Effector memory CD8-positive, alpha-beta T cell (primary cell): ENCODE data around the gene TXNL1.
"Not testable (repeated sequence)": the region's sequence is repeated elsewhere in the genome, so short reads cannot be mapped to it uniquely, and the experiment has no call there.

ENCODE experiments used
- ATAC-seq: fragments of 150-1000 bp; cut with Tn5 transposase; replicated peaks from 2 replicates; pipeline ENCODE4 v1.10.0; 2021; ENCODE audit warnings: mild to moderate bottlenecking, moderate library complexity
- DNase-seq, 3 experiments: peaks; one replicate each; pipeline ENCODE4 v3.0.0; 2021
- H3K27ac Mint-ChIP-seq, 2 donors: one replicate each; pipeline ENCODE4 v1.8.0; 2022; ENCODE audit warnings: mild to moderate bottlenecking in 2 of 2, mixed read lengths in 2 of 2, moderate library complexity in 2 of 2
- H3K27me3 Mint-ChIP-seq, 2 donors: one replicate each; pipeline ENCODE4 v1.8.0; 2022; ENCODE audit warnings: mixed read lengths in 2 of 2
- H3K36me3 Mint-ChIP-seq: one replicate; pipeline ENCODE4 v1.8.0; 2022; ENCODE audit warnings: mild to moderate bottlenecking, moderate library complexity, mixed read lengths; ENCODE audit not compliant: insufficient read depth
- H3K4me1 Mint-ChIP-seq, 2 donors: one replicate each; pipeline ENCODE4 v1.8.0; 2022; ENCODE audit warnings: low read depth in 2 of 2, mixed read lengths in 2 of 2
- H3K4me3 Mint-ChIP-seq, 2 donors: one replicate each; pipeline ENCODE4 v1.8.0; 2022; ENCODE audit warnings: mild to moderate bottlenecking in 2 of 2, mixed read lengths in 2 of 2, moderate library complexity in 2 of 2
- H3K9me3 Mint-ChIP-seq, 2 donors: one replicate each; pipeline ENCODE4 v1.8.0; 2022; ENCODE audit warnings: mixed read lengths in 2 of 2

TXNL1 gene

DNA sequence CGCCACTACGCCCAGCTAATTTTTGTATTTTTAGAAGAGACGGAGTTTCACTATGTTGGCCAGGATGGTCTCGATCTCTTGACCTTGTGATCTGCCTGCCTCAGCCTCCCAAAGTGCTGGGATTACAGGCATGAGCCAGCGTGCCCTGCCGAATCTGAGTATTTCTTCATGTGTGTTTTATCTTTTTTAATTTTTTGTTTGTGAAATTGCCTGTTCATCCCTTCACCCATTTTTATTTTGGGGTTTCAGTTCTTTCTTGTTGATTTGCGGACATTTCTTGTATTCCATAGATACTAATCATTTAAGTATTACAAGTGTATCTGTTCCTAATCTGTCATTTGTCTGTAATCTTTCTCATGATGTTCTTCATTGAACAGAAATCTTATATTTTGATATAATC, 15.9 kb upstream of the TXNL1 start:
- ATAC-seq, H3K9me3 Mint-ChIP-seq, DNase-seq, H3K27me3 Mint-ChIP-seq: not testable (repeated sequence)
- Mint-ChIP-seq H3K4me1 (peaks cover 31 to 40% of the 10 kb centered on the region in 2 donors), H3K27ac (peak overlapping the region in 1 of 2 donors; percentile 77), H3K4me3 (peak overlapping the region in 1 of 2 donors; percentile 13), H3K36me3 (peaks cover 13% of the 10 kb centered on the region)

DNA sequence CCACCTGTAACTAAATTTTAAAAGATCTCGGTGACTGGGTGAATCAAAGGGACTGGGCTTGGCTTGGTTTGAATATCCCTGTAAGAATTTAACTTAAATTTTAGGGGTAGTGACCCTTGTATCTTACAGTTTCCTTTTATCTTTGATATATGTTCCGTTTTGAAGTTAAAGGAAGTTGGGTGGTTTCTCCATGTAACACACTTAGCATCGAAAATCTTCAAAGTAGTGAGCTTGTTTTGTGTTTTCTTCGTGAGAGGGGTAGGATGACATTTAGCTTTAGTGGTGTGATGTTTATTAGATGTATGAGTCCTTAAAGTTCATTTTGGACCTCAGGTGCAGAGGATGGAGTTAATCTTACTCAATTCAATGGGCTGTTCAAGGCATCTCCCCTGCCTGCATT, 14.4 kb upstream of the TXNL1 start:
- Mint-ChIP-seq H3K36me3 (peaks cover 9% of the 10 kb centered on the region), H3K27ac (peak overlapping the region; percentile 45 to 77), H3K27me3 (no peaks in the 10 kb centered on the region), H3K9me3 (peaks cover 0 to 7% of the 10 kb centered on the region in 2 donors), H3K4me3 (peak overlapping the region; percentile 52 to 94), H3K4me1 (peaks cover 29 to 35% of the 10 kb centered on the region in 2 donors)
- DNase-seq = no peak
- no peak for ATAC-seq

DNA sequence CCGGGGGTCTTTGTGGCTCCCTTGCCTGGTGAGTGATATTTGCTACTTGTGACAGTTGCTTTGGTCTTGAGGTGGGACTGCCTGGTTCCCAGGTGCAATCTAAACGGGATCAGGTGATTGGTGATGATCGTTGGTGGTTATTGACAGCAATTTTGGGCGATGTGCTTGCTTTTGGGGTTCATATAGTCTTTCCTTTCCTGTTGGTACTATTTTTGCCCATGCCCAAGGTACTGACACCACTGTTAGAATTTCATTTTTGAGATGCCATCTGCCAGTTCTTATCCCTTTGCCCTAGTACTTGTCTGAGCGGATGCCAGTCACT, 13.3 kb upstream of the TXNL1 start:
- DNase-seq (no peak), ATAC-seq (no peak)
- Mint-ChIP-seq H3K4me1 (peaks cover 35 to 36% of the 10 kb centered on the region in 2 donors), H3K36me3 (peaks cover 9% of the 10 kb centered on the region), H3K4me3 (peak overlapping the region; percentile 92 to 94), H3K27ac (peak overlapping the region; percentile 95), H3K27me3 (no peaks in the 10 kb centered on the region), H3K9me3 (peaks cover 0 to 7% of the 10 kb centered on the region in 2 donors)

DNA sequence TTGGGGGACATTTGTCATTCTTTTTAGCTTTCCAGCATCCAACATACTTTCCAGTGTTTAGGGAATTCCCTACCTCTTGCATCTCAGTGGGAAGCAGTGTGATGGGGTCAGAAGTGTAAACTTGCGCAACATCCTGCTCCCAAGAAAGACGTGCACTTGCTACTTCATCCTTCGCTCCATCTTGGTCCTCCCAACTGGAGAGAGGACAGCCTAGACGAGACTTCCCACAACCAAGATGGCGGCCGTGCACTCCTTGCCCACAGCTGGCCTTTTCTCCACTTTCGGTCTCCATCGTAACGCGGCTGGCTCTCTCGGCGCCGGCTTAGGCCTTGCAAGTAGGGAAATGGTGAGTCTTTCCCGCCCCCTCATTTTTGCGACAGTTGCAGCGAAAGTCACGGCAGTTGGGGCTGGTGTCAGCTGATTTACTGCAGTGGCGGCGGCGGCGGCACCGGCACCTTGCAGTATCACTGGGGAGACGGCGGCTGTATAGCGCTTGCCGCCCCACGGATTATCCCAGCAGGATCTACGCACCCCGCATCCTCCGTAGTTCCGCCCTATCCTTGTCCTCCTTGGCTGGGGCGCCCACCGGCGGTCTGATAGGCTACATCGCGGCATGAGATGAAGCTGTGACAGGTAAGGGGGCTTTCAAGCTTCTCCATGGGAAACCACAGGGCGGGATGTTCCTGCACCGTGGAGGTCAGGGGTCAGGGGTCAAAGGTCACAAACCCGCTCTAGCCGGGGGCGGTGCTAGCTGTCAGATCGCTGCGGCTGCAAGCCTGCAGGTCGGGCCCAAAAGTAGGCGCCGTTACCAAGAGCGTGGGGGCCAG, 12.8 kb upstream of the TXNL1 start, which contains the start of gene WDR7:
TSS of gene WDR7 (plus strand) at position 416 of the 827 bp plus-strand sequence. CDS start 21,157 bp downstream, outside the sequence.
- Mint-ChIP-seq H3K9me3 (peaks cover 0 to 7% of the 10 kb centered on the region in 2 donors), H3K4me1 (peaks cover 35 to 39% of the 10 kb centered on the region in 2 donors), H3K36me3 (peaks cover 9% of the 10 kb centered on the region), H3K4me3 (peak within 1 kb of the TSS; percentile 92 to 94), H3K27ac (peak within 1 kb of the TSS; percentile 95), H3K27me3 (no peaks in the 10 kb centered on the region)
- ATAC-seq (peak; percentile 84), DNase-seq (peak; percentile 88 to 92 (median 89))

DNA sequence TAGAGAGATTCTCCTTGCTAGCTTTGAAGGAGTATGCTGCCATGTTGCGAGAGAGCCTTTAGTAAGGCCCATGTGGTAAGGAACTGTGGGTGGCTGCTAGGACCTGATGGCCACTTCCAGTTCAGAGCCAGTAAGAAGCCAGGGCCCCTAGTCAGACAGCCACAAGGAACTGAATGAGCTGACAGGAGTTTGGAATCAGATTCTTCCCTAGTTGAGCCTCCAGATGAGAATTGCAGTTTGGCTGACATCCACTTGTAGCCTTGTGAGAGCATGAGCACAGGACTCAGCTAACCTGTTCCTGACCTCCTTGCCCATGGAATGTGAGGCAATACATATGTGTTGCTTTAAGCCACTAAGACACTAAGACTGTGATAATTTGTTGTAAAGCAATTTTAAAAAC, 11.6 kb upstream of the TXNL1 start:
- H3K4me1 Mint-ChIP-seq = peaks cover 31 to 42% of the 10 kb centered on the region in 2 donors
- no peak for ATAC-seq

DNA sequence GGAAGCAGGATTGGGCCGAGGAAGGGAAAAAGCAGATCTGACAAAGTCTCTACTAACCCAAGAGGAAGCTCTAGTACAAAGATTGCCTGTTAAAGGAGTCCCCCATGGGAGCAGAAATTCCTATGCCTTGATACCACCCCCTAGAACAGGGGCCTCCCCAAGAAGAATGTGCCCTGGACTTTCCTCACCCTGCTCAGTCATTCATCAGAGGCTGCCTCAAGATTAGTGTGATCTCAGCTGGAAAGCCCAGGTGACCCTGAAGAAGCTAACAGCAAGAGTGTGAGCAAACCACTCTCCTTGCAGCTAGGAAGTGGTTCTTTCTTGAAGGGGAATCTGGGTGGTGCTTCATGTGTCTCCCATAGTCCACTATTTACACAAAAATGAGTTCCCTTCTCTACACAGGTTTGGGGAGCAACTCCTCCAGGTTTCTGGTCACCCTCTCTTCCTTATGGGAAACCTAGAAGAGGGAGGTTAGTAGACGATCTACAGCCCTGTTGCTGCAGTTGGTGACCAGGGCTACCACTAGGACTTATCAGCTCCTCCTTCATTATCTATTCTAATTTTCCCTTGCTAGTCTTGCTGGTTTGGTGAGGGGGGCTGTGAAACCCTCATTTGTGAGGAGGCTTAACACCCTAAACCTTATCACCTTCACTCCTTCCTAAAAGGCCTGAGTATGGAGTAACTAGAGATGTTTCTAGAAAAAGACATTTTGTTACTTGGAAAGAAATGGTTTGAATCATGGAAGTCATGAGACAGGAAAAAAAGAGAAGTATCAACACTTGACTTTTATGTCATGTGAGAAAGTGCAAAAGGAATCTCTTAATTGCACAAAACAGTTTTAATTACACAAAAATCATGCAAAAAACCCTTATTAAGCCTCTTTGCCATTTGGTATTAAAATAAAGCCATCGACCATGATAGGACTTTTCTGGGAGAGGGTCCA, 9.8 kb upstream of the TXNL1 start:
- no peak overlapping the region for H3K4me3 Mint-ChIP-seq
- no peak for DNase-seq
- H3K36me3 Mint-ChIP-seq = peaks cover 9% of the 10 kb centered on the region
- peak overlapping the region in 1 of 2 donors; percentile 73 for H3K27ac Mint-ChIP-seq
- peaks cover 24 to 35% of the 10 kb centered on the region in 2 donors for H3K4me1 Mint-ChIP-seq
- peaks cover 0 to 7% of the 10 kb centered on the region in 2 donors for H3K9me3 Mint-ChIP-seq
- no peaks in the 10 kb centered on the region for H3K27me3 Mint-ChIP-seq
- no peak for ATAC-seq

More for the DNA sequence above, 11.6 kb upstream of the TXNL1 start:
- no peak for DNase-seq
- H3K9me3 Mint-ChIP-seq = peaks cover 0 to 7% of the 10 kb centered on the region in 2 donors
- H3K27ac Mint-ChIP-seq = peak overlapping the region; percentile 95
- H3K4me3 Mint-ChIP-seq = no peak overlapping the region
- H3K27me3 Mint-ChIP-seq = no peaks in the 10 kb centered on the region
- peaks cover 9% of the 10 kb centered on the region for H3K36me3 Mint-ChIP-seq

DNA sequence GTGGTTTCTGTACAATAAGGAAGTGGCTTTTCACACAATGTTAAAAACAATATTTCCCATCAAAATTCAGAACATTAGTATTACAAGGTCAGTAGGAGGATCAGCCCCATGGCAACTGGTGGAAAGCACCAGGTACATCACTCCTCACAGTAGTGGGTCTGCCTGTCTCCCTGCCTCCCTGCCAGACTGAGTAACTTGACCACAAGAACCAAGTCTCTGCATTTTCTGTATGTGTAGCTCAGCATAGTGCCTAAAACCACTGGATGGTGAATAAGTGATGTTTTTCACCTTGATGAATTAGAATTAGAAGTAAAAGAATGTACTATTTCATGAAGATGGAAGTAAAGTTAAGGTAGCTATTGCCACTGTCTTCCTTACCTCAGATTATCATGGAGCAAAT, 8.7 kb upstream of the TXNL1 start:
- Mint-ChIP-seq H3K27ac (peak overlapping the region in 1 of 2 donors; percentile 73), H3K4me1 (peaks cover 15 to 28% of the 10 kb centered on the region in 2 donors), H3K4me3 (peak overlapping the region in 1 of 2 donors; percentile 36), H3K27me3 (no peaks in the 10 kb centered on the region), H3K9me3 (peaks cover 0 to 7% of the 10 kb centered on the region in 2 donors), H3K36me3 (peaks cover 9% of the 10 kb centered on the region)
- DNase-seq = no peak
- ATAC-seq = peak; percentile 32

DNA sequence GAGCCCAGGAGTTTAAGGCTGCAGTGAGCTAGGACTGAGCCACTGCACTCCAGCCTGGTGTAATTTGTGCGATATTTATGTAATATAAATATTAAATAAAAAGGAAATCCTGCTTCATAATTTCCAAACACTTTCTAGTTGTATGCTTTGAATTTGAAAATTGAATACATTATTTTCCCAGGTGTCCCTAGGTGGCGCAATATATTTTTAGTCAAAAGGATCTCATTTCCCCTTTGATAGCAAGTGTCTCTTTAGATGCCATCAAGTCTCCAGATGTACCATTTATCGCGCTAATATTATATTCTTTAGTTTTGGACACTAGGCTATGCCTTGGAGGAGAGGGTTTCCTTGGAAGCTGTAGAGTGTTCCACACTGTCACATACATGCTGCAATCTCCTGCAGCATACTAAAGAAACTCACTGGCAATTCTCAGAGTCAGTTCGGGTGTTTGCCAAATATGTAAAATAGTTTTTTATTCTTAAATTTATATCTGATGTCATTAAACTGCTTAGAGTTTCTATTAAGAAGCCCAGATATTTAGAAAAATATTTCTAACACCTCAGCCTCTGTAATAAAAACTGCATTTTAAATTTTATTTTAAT, 7.1 kb upstream of the TXNL1 start:
- peaks cover 1 to 15% of the 10 kb centered on the region in 2 donors for H3K4me1 Mint-ChIP-seq
- ATAC-seq (no peak), DNase-seq (peak in 2 of 3 experiments; percentile 14 to 18)
- H3K9me3 Mint-ChIP-seq = no peaks in the 10 kb centered on the region
- H3K36me3 Mint-ChIP-seq = no peaks in the 10 kb centered on the region
- no peaks in the 10 kb centered on the region for H3K27me3 Mint-ChIP-seq
- no peak overlapping the region for H3K4me3 Mint-ChIP-seq
- peak overlapping the region in 1 of 2 donors; percentile 60 for H3K27ac Mint-ChIP-seq

DNA sequence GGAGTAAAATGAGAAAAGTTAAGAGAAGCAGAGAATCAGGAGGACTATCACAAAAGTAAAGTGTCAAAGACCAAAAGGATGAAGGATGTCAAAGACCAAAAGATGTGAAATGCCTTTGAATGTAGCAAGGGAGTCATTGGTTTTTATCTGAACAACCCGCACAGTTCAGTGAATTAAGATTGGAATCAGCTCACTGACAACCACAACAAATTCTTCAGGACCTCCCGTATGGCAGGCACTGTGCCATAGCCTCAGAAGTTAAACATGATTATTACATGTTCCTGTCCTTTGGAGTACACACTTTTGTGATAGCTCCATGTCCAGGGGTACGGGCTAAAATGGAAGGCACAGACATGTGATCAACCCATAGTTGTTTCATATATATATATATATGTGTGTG, 5.0 kb upstream of the TXNL1 start:
- Mint-ChIP-seq H3K27me3 (no peaks in the 10 kb centered on the region), H3K27ac (no peak overlapping the region), H3K4me3 (no peak overlapping the region), H3K36me3 (peaks cover 8% of the 10 kb centered on the region), H3K4me1 (peaks cover 10 to 21% of the 10 kb centered on the region in 2 donors), H3K9me3 (peaks cover 5 to 8% of the 10 kb centered on the region in 2 donors)
- ATAC-seq (no peak), DNase-seq (no peak)

DNA sequence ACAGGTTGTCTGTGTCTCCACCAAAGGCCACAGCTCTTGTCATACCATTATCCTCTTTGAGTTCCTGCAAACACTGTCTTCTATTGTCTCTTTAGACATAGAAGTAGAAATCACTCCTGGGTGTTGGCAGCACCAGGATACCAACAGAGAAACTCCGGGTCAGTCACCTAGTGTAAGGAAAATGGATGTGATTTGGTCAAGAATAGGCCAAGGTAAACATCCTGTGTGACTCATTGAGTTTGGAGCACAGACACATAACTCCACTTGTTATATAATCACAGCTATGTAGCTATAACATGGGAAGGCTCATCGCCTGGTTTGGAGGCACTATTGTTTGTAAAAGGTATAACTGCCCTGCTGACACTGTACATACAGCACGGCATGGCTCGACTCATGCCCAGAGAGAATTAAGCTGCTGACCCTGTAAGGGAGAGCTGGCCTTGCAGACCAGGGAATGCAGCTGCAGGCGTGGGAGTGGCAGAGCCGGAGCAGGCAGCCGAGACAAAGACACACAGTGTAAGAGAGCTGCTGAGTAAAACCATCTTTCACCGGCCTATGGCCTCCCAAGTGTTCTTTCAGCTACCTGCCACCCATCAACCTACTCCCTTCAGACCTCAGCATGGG, 3.4 kb upstream of the TXNL1 start:
- Mint-ChIP-seq H3K27ac (no peak overlapping the region), H3K4me1 (peaks cover 22 to 26% of the 10 kb centered on the region in 2 donors), H3K9me3 (peaks cover 5 to 8% of the 10 kb centered on the region in 2 donors), H3K36me3 (peaks cover 16% of the 10 kb centered on the region), H3K27me3 (no peaks in the 10 kb centered on the region), H3K4me3 (no peak overlapping the region)
- DNase-seq (no peak), ATAC-seq (no peak)

DNA sequence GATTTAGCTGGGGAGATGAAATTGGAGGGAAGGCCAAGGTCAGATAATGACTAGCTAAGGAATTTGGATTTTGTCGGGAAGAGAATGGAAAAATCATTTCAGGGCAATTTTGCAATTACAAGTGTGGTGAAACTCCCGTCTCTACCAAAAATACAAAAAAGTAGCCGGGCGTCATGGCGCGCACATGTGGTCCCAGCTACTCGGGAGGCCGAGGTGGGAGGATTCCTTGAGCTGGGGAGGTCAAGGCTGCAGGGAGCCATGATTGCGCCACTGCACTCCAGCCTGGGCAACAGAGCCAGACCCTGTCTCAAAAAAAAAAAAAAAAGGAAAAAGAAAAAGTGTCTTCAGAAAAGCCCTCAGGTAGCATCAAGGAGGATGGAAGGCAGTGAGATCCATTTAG, 1.2 kb upstream of the TXNL1 start:
- Mint-ChIP-seq H3K27ac (peak overlapping the region; percentile 98 to 100), H3K36me3 (peaks cover 16% of the 10 kb centered on the region), H3K4me3 (peak overlapping the region; percentile 100), H3K27me3 (no peaks in the 10 kb centered on the region), H3K9me3 (peaks cover 5 to 8% of the 10 kb centered on the region in 2 donors), H3K4me1 (peaks cover 27 to 40% of the 10 kb centered on the region in 2 donors)
- DNase-seq (no peak), ATAC-seq (no peak)

DNA sequence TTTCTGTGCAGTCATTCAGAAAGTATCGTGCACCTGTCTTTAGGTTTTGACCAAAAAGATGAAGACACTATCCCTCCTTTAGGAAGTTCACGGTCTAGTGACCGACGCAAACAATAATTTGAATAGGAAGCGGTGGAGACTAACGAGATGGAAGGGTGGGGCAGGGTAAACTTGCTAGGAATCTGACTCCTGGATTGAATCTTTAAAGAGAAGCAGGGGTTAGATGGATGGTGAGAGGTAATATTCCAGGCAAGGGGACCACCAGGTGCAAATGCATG, 651 bp upstream of the TXNL1 start:
- peaks cover 28 to 44% of the 10 kb centered on the region in 2 donors for H3K4me1 Mint-ChIP-seq
- H3K9me3 Mint-ChIP-seq = peaks cover 5 to 8% of the 10 kb centered on the region in 2 donors
- no peak for DNase-seq
- H3K36me3 Mint-ChIP-seq = peaks cover 18% of the 10 kb centered on the region
- ATAC-seq = no peak
- no peaks in the 10 kb centered on the region for H3K27me3 Mint-ChIP-seq
- peak overlapping the region; percentile 98 to 100 for H3K27ac Mint-ChIP-seq
- H3K4me3 Mint-ChIP-seq = peak overlapping the region; percentile 100
